Measurements from ENCODE around the gene CHCHD3.
"Not testable (repeated sequence)": the region's sequence is repeated elsewhere in the genome, so short reads cannot be mapped to it uniquely, and the experiment has no call there.

CHCHD3 gene

DNA sequence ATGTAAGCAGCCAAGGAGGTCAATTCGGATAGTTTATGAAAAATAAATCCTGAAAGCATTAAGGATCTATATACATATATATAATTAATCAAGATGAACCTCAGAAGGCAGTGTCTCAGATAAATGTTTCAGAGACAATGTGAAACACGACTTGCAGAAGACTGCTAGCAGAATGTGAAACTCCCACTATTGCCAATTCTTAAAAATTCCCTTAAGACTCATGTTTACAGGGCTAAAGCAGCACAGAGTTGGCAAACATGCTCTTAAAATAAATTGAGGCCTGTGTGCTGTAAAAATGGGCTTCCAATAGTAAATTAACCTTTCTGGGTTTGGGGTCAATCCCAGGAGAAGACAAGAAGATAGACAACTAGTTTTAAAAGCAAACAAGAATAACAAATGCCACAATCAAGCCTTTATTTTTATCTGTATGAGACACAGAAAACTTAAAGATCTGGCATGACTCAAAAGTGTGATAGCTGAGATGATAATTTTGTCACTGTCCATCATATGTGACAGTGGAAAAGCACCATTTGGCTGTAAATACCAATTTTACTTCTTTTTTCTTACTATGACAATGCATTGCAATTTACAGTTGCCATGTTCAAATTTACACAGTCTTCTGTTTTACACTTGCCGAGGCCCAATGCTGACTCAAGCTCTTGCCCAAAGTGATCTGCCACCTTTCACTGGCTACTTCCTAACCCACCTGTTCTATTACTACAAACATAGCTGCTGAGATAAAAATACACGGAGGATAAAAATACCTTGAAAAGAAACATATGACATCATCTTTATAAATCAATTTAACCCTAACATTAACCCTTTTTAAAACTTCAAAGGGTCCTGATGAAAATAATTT lies 78.6 kb downstream of the CHCHD3 start:
- DNase-seq (ENCODE audit: low read depth in 2 of 2) = no peak

DNA sequence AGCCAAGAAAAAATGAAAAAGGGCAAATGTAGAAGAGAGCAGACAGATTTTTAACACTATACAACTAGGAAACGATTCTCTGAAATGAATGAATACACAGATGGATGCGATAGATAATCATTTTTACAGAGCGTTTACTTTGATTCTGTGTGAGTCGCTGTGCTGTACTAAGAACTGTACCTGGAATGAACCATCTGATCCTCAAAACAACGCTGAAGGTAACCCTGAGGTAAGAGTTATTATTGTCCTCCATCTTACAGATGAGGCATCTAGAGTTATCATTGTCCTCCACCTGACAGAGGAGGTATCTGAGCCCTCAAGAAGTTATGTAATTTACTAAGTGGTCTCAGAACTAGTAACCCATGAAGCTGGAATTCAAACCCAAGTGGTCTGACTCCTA lies 80.2 kb downstream of the CHCHD3 start:
- DNase-seq (ENCODE audit: low read depth in 2 of 2) = no peak

DNA sequence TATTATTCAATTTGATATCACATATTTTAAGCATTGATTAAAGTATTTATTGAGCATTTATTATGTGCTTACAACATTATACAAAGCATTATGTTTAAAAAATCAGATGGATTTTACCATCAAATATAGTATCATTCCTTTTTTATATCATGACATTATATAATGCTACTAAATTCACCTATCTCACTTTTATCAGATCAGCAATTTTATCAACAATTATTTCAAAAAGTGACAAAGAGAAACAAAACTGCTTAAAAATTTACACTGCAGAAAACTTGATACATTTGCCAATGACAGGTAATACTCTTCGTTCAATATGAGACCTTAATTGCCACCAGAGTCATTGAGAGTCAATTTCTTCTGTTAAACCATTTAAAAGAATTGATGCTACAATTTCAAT lies 82.0 kb downstream of the CHCHD3 start:
- no peak for DNase-seq (ENCODE audit: low read depth in 2 of 2)

DNA sequence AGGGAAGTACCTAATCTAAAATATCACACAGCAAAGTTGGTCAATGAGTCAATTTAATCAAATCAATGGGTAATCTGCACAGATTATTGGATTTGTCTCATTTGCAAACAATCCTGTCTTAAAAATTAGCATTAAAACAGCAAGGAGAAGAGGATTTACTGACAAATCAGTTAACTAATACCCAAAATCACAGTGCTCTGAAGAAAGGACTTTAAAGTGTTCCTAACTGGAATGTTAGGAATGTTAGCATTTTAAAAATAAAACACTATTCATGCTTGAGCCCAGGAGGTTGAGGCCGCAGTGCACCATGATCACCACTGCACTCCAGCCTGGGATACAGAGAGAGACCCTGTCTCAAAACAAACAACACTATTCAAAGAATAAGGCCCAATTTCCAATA lies 83.1 kb downstream of the CHCHD3 start:
- no peak for DNase-seq (ENCODE audit: low read depth in 2 of 2)

DNA sequence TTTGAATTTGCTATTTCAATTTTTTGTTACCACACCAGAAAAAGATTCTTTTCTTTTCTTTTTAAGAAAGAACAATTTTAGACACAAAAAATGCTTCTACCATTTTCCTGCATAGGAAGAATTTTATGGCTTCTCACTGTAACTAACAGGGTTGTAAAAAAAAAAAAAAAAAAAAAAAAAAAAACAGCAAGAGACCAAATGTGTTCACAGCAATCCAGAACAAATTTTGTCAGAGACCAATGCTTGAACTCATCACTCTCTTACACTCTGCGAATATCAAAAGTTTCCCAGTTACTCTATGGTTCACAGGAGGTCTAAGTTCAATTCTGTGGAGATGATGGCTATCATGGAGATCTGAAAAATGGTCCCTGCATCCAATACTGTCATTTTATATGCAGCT lies 84.4 kb downstream of the CHCHD3 start:
- DNase-seq (ENCODE audit: low read depth in 2 of 2) = no peak

DNA sequence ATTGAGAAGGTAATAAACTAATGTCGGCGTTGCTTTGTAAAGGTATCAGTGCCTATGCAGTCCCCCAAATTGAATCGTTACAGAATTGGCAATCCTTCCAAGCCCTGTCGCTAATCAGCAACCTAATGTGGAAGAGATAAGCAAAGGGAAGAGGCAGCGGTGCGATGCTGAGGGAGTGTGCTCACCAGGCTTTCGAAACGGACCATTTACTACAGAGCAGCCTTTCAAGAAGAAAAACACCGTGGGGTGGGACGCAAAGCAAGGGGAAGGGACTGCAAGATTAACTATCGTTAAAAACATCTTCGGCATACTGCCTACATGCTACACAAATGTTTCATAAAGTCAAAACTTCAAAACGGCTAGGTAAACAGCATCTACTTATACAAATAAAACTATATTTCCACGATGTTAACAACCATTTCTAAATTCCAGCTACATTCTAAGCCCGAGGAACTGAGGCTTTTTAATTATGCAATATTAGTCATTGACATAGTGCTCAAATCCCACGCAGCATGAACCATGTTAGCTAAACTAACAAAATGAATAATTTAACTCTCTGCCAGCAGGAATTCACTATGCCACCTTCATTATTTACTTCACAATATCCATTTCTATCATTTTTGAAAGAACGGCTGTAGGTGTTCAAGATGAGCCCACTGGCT lies 85.2 kb downstream of the CHCHD3 start:
- DNase-seq (ENCODE audit: low read depth in 2 of 2) = no peak

DNA sequence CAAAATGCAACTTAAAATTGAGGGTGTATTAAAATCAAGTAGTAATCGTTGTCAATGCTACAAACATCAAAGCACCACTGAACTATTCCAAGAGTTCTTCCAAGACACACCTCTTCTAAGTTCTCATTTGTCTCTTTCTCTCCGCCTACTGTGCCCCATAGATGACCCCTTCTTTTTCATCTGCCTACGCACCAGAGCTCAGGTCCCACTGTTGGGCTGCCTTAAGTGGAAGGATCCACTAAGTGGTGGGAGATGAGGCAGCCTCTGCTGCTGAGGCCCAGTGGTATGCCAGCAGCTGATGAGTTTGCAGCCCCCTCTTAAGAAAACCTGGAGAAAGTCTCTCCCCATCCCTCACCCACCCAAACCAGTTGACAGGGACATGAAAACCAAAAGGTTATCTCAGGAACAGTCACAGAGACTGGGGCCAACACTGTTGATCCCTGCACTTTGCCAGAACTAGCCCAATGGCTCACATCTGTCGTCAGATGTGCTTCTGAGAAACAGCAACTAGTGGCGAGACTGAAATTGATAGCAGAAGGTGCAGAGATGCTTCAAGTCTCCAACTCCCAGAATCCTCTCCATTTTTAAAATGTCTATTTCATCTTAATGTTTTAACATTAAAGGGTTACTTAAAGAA lies 88.4 kb downstream of the CHCHD3 start:
- DNase-seq (ENCODE audit: low read depth in 2 of 2) = no peak

DNA sequence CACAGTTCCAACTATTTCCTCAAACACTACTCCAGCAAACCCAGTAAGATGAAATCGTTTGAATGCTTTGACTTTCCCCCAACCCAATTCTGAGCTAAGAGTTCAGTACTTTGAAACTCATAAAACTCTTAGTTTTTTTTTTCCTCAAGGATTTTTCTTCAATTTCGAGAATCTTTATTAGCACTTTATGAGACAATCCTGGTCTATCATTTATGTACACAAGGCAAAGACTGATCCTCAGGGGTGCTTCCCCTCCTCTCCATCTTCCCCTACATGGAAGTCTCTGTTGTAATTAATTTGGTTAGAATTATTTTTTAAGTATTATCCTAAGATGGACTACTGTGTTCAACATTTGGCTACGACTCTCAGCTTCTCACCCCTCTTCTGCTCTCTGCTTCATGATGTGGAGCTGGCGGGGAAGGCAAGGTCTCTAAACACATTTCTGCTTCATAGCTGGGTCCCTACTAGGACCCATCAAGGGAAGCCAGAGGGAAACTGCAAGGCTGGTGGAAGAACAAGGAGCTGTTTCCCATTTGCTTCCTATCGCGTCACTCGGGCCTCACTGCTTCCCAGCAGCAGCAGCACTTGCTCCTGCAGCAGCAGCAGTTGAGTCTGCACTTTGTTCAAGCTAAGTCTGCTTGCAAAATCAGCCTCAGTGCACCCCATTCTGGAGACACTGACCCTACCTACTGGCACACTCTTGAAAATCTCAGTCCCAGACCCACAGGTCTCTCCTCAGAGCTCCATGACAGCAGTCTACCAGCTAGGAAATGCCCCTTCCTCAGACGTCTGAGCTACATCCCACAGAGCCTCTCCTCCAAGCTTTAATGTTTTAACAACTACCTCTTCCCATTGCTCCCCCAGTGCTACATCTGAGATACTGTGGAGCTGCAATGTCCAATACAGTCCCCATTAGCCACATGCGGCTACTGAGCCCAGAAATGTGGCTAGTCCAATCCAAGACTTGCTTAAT lies 90.0 kb downstream of the CHCHD3 start:
- DNase-seq (ENCODE audit: low read depth in 2 of 2) = no peak

DNA sequence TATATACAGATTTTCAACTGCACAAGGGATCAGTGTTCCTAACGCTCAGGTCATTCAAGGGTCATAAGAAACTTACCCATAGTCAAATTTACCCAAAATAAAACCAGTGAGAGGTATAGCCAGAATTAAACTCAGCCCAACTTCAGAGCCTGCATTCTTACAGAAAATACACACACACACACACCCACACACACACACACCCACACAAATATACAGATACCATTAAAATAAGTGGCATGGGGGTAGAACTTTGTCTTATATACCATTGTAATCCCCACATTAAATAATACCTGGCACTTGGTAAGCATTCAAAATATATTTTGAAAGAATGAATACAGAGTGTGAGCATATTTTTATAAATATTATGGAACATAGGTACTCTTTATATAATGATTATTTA lies 93.8 kb downstream of the CHCHD3 start:
- DNase-seq (ENCODE audit: low read depth in 2 of 2) = no peak

DNA sequence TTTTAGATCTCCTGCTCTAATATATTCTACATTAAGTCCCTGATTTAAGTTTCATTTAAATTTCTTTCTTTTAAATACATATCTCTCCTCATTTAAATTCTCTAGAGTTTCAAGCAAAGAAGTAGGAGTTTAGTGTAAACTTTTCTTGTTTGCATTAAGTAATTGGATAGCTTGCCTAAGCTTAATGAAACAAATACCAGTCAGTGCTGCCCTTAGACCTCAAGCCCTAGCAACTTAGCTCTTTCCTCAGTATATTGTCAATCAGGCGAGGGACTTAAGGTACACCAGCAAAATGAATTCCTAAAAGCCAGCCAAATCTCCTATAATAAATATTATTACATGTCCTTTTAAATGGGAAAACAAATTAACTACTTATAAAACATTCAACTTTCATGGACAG lies 101.5 kb downstream of the CHCHD3 start:
- DNase-seq (ENCODE audit: low read depth in 2 of 2) = no peak

DNA sequence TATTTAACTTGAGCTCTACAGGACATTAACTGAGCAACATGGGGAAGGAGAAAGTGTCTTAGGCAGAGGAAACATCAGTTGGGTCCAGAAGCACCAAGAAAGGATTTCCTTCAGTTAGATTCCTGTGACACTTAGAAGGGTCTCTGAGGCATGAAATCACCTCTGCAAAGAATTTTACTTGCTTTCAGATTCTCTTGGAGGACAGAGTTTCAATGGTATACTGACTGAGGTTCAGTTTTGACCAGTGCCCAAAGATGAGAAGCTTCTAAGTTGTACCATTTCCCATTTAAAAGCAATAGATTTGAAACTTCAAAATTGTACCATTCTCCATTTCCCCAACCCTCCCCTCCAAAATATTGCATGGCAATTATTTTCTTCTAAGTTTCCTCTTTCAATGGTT lies 102.4 kb downstream of the CHCHD3 start:
- no peak for DNase-seq (ENCODE audit: low read depth in 2 of 2)

DNA sequence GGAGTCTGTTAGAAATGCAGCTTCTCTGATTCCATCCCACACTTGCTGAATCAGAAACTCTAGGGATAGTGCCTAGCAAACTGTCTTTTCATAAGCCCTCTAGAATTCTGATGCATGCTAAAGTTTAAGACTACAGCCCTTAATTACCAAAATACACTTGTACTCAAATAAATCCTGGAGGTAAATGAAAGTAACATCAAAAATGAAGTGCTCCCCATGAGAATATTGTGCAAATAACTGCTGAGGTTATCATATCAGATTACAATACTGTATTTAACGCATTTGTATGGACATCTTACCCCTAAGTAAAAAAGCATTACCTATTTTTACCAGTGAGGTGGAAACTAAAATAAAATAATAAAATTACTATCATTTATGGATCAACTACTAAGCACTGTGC lies 104.7 kb downstream of the CHCHD3 start:
- no peak for DNase-seq (ENCODE audit: low read depth in 2 of 2)

DNA sequence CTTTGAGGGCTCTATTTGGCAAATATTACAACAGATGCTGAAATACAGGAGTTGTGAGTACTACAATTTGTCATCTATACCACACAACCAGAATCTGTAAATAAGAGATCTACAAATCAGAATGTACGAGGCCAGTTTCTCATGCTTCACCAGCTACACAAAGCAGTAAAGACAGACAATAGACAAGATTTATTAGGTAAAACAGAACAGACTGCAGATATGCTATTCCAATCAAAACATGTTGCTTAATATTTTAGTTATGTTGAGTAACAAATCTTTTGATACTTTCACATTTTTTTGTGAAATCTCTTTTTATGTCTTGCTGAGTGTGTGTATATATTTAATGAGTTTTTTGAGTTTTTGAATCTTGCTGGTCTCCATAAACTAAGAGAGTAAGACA lies 109.1 kb downstream of the CHCHD3 start:
- DNase-seq (ENCODE audit: low read depth in 2 of 2) = no peak

DNA sequence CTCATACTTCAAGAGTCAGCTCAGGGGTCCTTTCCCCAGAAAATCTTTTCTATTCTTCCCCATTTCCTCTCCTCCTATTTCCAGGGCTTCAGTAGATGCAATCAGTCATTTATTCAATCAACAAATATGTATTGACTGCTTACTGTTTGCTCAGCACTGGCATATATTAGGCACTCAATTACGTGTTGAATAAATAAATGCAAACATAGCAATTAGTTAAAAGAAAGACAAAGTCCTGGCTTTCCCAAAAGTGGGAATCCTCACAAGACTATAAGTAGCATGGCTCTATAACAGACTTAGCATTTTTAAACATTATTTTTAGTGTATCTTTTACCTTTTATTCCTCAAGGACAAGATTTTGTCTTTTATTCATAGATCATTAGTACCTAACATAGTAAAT lies 111.6 kb downstream of the CHCHD3 start:
- no peak for DNase-seq (ENCODE audit: low read depth in 2 of 2)

DNA sequence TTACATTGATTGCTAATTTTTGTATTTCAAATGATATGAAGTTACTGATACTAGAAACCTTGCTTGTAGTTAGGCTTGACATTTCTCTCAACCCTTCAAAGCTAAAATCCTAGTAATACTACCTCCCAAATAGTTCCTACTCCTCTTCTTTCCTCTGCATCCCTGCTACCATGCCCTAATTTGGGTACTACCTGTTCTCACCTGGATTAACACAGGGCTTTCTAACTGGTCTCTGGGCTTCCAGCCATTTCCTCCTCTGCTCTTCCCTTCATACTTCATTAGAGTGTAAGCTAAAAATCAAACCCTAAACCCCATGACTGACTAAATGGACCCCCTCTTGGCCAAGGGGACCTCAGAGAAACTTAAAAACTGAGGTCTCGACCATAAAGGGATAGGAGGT lies 112.4 kb downstream of the CHCHD3 start:
- DNase-seq (ENCODE audit: low read depth in 2 of 2) = no peak

DNA sequence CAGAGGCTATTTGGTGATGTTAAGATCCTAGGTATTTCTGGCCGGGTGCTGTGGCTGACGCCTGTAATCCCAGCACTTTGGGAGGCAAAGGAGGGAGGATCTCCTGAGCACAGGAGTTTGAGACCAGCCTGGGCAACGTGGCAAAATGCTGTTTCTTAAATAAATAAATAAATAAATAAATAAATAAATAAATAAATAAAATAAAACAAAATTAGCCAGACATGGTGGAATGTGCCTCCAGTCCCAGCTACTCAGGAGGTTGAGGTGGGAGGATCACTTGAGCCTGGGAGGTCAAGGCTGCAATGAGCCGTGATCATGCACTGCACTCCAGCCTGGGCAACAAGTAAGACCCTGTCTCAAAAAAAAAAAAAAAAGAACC lies 114.4 kb downstream of the CHCHD3 start:
- not testable (repeated sequence) for DNase-seq (ENCODE audit: low read depth in 2 of 2)

DNA sequence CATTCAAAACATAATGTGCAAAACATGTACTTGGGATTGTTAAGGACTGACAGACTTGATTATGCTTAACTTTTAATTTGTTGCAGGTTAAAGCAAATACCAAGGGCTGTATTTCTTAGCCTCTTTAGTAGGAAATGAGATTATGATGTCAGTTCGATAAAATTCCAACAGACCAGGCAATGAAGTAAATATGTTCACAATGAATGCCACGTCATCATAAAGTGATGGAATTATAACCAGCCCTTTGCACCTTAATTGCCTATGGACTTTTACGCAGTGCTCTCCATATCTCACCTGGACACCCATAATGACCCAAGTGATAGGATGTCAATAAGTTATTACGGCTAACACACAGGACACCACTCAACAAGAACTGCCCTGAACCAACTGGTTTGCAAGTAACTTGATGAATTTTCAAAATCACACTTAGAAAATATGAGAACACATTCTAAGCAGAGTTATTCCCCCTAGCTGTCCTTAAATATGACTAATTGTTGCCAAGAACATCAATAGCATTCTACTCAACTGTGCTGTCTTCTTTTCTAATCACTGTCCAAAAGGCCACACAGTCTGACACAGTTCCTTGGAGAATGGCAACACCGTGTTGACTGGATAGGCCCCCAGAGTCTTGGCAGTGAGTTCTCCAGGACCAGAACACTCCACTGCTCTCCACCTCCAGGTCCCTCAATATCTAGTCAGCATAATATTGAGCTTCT lies 115.0 kb downstream of the CHCHD3 start:
- DNase-seq (ENCODE audit: low read depth in 2 of 2) = no peak

DNA sequence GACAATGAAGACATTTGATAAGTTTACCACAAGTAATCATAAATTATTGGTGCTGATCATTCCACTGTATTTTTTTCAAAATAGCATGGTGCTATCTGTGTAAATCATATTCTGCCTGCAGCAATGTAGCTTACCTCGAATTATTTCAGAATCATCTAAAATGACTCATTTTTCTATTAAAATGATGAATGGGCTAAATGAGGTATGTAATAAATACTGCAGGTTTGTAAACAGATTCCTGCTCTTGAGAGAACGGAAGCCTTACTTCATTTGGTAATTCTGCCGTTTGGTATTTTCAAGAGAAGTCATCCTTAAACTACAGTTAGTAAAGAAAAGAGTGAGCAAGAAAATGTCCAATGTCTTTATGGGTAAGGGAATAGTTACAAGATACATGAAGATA lies 115.9 kb downstream of the CHCHD3 start:
- DNase-seq (ENCODE audit: low read depth in 2 of 2) = no peak

DNA sequence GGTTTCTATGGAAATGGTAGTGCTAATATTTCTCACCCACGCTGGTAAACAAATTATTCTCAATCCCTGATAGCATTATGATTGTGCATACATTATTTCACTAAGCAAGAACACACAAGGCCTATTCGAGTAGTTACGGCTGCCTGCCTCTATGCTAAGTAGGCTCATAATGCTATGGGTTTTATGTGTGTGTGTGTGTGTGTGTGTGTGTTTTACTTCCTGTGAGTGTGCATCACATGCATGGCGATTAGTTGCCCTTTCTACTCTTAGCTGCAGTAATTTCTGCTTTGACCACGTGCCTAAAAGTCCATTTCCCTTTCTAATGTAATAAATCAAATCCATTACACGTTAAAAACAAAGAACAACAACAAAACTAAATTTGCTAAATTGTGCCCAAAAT lies 117.0 kb downstream of the CHCHD3 start:
- DNase-seq (ENCODE audit: low read depth in 2 of 2) = no peak

DNA sequence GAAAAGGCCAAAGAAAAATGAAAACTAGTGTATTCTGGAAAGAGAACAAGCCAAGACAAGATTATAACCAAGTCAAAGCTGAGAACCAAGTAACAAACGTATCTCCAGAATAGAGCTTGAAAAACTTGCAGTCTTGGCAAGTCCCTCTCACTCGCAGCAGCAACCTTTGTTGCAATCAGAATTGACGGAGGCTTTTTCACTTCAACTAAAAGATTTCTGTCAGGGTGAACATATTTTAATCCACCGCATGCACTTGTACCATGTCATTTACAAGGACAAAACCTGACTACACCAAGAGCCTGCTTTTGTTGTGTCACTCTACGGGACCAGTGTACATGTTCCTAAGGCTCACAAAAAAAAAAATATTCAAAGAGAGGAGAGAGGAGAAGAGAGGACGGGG lies 122.0 kb downstream of the CHCHD3 start:
- DNase-seq (ENCODE audit: low read depth in 2 of 2) = no peak

DNA sequence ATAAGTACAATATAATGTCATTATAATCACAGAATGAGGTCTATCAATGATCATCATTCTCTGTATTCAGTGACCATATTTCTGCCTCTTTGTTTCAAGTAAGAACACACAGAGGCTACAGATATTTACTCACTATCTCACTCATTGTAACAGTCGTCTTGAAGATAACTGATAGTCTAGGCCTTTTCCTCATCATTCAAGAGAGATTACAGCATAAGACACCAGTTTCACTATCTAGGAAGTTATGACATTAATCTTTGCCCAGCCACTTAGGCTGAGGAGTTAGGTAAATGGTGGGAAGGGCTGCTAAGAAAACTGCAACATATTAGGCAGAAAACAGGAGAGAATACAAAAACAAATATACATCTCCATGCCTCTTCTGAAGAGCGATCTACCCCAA lies 125.3 kb downstream of the CHCHD3 start:
- no peak for DNase-seq (ENCODE audit: low read depth in 2 of 2)

Data from stimulated activated CD4-positive, alpha-beta T cell treated with anti-CD3 and anti-CD28 coated beads, Interleukin-12 subunit alpha, Interleukin-12 subunit beta, amount 100 ng/mL, for 24 hours (primary cell).